BLaER1 treated with 17β-estradiol and CSF1 and Interleukin-3, amounts not matched to agents 10 nM and 100 nM (cell line): Measurements from ENCODE around the gene SYVN1.
"Not testable (repeated sequence)": the region's sequence is repeated elsewhere in the genome, so short reads cannot be mapped to it uniquely, and the experiment has no call there.

ENCODE experiments used
- H3K27ac ChIP-seq, 11 experiments: shearing (Covaris generic); formaldehyde crosslinking; 2 replicates each; pipeline ENCODE4 v1.8.1; 2022
- H3K27me3 ChIP-seq, 11 experiments: shearing (Covaris generic); formaldehyde crosslinking; 2 replicates each; pipeline ENCODE4 v1.8.1; 2022
- H3K36me3 ChIP-seq, 11 experiments: shearing (Covaris generic); formaldehyde crosslinking; 2 replicates each; pipeline ENCODE4 v1.8.1; 2022
- H3K4me1 ChIP-seq, 10 experiments: shearing (Covaris generic); formaldehyde crosslinking; 2 replicates each; pipeline ENCODE4 v1.8.1; 2022
- H3K4me2 ChIP-seq, 11 experiments: shearing (Covaris generic); formaldehyde crosslinking; 2 replicates each; pipeline ENCODE4 v1.8.1; 2022
- H3K4me3 ChIP-seq, 10 experiments: shearing (Covaris generic); formaldehyde crosslinking; 2 replicates each; pipeline ENCODE4 v1.8.1; 2022
- H3K9ac ChIP-seq, 11 experiments: shearing (Covaris generic); formaldehyde crosslinking; 2 replicates each; pipeline ENCODE4 v1.8.1; 2022
- H3K9me3 ChIP-seq, 11 experiments: shearing (Covaris generic); formaldehyde crosslinking; replicated peaks in 1 of 11; 2 replicates each; pipeline ENCODE4 v1.8.1; 2022
- H4K20me1 ChIP-seq, 11 experiments: shearing (Covaris generic); formaldehyde crosslinking; 2 replicates each; pipeline ENCODE4 v1.8.1; 2022
- Cebpa-rat ChIP-seq, 11 experiments: shearing (Covaris generic); IDR thresholded peaks; 2 replicates each; pipeline ENCODE4 v1.8.1; 2022

SYVN1 gene

GRCh38 chr11:65118891-65119669 lies 15.2 kb downstream of the SYVN1 start:
- Histone ChIP-seq H3K36me3 (peaks cover 34 to 61% (median 51%) of the 10 kb centered on the region in 11 experiments), H3K27ac (peak overlapping the region in 2 of 11 experiments; percentile 93 to 96; a peak in 3 of 22 replicates)

DNA sequence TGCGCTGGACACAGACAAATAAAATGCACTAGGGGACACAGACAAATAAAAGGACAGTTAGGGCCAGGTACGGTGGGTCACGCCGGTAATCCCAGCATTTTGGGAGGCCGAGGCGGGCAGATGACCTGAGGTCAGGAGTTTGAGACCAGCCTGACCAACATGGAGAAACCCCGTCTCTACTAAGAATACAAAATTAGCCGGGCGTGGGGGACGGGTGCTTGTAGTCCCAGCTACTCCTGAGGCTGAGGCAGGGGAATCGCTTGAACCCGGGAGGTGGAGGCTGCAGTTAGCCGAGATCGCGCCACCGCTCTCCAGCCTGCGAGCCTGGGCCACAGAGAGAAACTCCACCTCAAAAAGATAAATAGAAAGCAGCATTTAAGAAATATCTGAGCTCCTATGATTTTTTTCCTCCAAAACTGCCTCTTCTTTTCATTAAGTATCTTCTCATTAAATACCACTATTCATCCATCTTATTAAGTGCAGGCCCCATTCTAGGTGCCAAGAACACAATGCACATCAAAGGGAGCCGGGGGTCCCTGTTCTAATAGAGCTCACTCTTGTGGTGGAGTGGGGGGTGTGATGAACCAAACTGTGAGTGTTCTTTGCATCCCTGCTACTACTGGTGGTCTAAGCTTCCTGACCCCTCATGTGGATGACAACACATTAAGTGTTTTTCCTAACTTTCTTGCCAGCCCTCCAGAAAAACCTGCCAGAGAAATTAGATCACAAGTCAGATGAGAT lies 16.1 kb downstream of the SYVN1 start:
- Histone ChIP-seq H3K4me1 (peaks cover 56 to 81% (median 67%) of the 10 kb centered on the region in 10 experiments), H3K9me3 (no peaks in the 10 kb centered on the region), H3K4me2 (peak overlapping the region in 4 of 11 experiments; percentile 16 to 95 (median 60); a peak in 4 of 22 replicates), H3K27me3 (no peaks in the 10 kb centered on the region), H3K9ac (peak overlapping the region in 10 of 11 experiments; percentile 43 to 99 (median 94); a peak in 16 of 22 replicates), H3K27ac (no peak overlapping the region; a peak in 1 of 22 replicates), H3K36me3 (peaks cover 34 to 57% (median 49%) of the 10 kb centered on the region in 11 experiments), H3K4me3 (no peak overlapping the region), H4K20me1 (peaks cover 0 to 65% (median 38%) of the 10 kb centered on the region in 11 experiments; a peak in 16 of 22 replicates)
- TF ChIP-seq Cebpa-rat (IDR thresholded peaks at IDR 0.05): no peak

More at GRCh38 chr11:65118891-65119669, 15.2 kb downstream of the SYVN1 start:
- not testable (repeated sequence) for H3K27me3 ChIP-seq, H3K9me3 ChIP-seq, H3K4me3 ChIP-seq
- Histone ChIP-seq H3K4me2 (peak overlapping the region in 10 of 11 experiments; percentile 7 to 97 (median 94); a peak in 16 of 22 replicates), H3K9ac (peak overlapping the region; percentile 91 to 99 (median 94); a peak in 18 of 22 replicates), H4K20me1 (peaks cover 0 to 65% (median 38%) of the 10 kb centered on the region in 11 experiments; a peak in 16 of 22 replicates), H3K4me1 (peaks cover 55 to 81% (median 66%) of the 10 kb centered on the region in 10 experiments)
- 0 out of 22 replicates have a peak, but pooled peaks of 3 of the 11 experiments have one; percentile 9 to 23 (median 20) for TF ChIP-seq Cebpa-rat (IDR thresholded peaks at IDR 0.05)

GRCh38 chr11:65117206-65118096 lies 16.9 kb downstream of the SYVN1 start, which contains the start of gene ZNHIT2:
Gene ZNHIT2 (minus strand): TSS chr11:65117701. CDS start chr11:65117653, 48 bp downstream.
- H3K4me2 ChIP-seq: peak within 1 kb of the TSS; percentile 91 to 100 (median 98)
- TF ChIP-seq Cebpa-rat (IDR thresholded peaks at IDR 0.05): peak in 9 of 11 experiments; percentile 48 to 89 (median 72); a peak in 15 of 22 replicates
- H3K4me1 ChIP-seq: peaks cover 54 to 81% (median 67%) of the 10 kb centered on the region in 10 experiments
- no peaks in the 10 kb centered on the region for H3K9me3 ChIP-seq
- peak within 1 kb of the TSS; percentile 73 to 94 (median 87) for H3K4me3 ChIP-seq
- no peaks in the 10 kb centered on the region for H3K27me3 ChIP-seq
- peaks cover 34 to 57% (median 49%) of the 10 kb centered on the region in 11 experiments for H3K36me3 ChIP-seq
- peak within 1 kb of the TSS; percentile 74 to 90 (median 87) for H3K27ac ChIP-seq
- peak within 1 kb of the TSS; percentile 88 to 99 (median 93) for H3K9ac ChIP-seq
- H4K20me1 ChIP-seq: peaks cover 0 to 65% (median 38%) of the 10 kb centered on the region in 11 experiments; a peak in 16 of 22 replicates

DNA sequence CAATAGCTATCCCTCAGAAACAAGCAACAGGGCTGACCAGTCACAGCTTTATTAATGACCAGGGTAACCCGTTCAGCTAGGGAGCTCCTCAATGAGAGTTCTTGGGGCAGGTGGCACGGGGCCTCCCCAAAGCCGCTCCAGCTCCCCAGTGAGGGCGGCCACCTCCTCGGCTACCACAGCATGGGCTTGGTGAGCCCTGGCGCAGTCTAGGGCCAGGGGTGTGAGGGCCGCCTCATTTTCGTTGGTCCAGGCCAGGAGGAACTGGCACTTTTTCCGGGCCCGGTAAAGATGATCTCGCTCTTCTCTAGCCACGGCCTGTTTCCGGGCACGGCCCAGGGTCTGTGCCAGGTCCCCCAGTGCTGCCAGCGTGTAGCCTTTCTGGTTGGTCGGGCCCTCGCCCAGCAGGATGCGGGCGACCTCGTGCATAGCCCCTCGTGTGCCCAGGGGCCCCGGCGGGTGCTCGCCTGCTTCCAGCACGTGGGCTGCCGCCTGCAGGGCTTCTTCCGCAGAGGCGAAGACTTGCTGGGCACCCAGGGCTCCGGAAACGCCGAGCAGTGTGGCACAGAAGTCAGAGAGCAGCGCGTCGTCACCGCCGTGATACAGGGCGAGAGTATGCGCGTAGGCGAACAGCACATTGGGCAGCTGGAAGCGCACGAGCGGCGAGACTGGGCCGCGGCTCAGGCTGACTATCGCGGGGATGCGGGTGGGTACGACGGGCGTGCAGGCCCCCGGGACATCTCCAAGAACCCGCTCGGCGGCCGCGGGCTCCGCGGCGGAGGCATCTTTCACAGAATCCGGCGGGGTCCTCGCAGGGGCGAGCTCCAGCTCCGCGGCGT lies 17.7 kb downstream of the SYVN1 start:
- H3K4me2 ChIP-seq: peak overlapping the region; percentile 91 to 100 (median 98)

GRCh38 chr11:65115361-65116082 lies 18.8 kb downstream of the SYVN1 start:
- Histone ChIP-seq H4K20me1 (peaks cover 0 to 72% (median 51%) of the 10 kb centered on the region in 11 experiments; a peak in 20 of 22 replicates), H3K4me2 (peak overlapping the region; percentile 91 to 100 (median 98); a peak in 21 of 22 replicates), H3K36me3 (peaks cover 27 to 48% (median 41%) of the 10 kb centered on the region in 11 experiments), H3K27me3 (no peaks in the 10 kb centered on the region), H3K4me1 (peaks cover 57 to 91% (median 76%) of the 10 kb centered on the region in 10 experiments), H3K4me3 (peak overlapping the region in 4 of 10 experiments; percentile 82 to 88 (median 86); a peak in 4 of 20 replicates), H3K27ac (no peak overlapping the region), H3K9ac (peak overlapping the region in 10 of 11 experiments; percentile 87 to 92 (median 90); a peak in 16 of 22 replicates), H3K9me3 (no peaks in the 10 kb centered on the region)
- no peak for TF ChIP-seq Cebpa-rat (IDR thresholded peaks at IDR 0.05)

More for the DNA sequence above, 17.7 kb downstream of the SYVN1 start:
- H3K9ac ChIP-seq: peak overlapping the region; percentile 87 to 92 (median 90)
- H3K27ac ChIP-seq: peak overlapping the region; percentile 74 to 90 (median 87)
- H3K36me3 ChIP-seq: peaks cover 34 to 57% (median 49%) of the 10 kb centered on the region in 11 experiments
- no peaks in the 10 kb centered on the region for H3K9me3 ChIP-seq
- peaks cover 54 to 88% (median 73%) of the 10 kb centered on the region in 10 experiments for H3K4me1 ChIP-seq
- no peak for TF ChIP-seq Cebpa-rat (IDR thresholded peaks at IDR 0.05)
- H3K27me3 ChIP-seq: no peaks in the 10 kb centered on the region
- peak overlapping the region; percentile 73 to 94 (median 87) for H3K4me3 ChIP-seq
- peaks cover 0 to 73% (median 43%) of the 10 kb centered on the region in 11 experiments; a peak in 17 of 22 replicates for H4K20me1 ChIP-seq

GRCh38 chr11:65114538-65115171 lies 19.7 kb downstream of the SYVN1 start:
- peak overlapping the region in 3 of 11 experiments; percentile 22 to 82 (median 78); a peak in 1 of 22 replicates for H3K9ac ChIP-seq
- H3K36me3 ChIP-seq: peaks cover 21 to 43% (median 37%) of the 10 kb centered on the region in 11 experiments
- no peak overlapping the region for H3K4me3 ChIP-seq

More at GRCh38 chr11:65114538-65115171, 19.7 kb downstream of the SYVN1 start:
- Histone ChIP-seq H4K20me1 (peaks cover 0 to 71% (median 51%) of the 10 kb centered on the region in 11 experiments; a peak in 20 of 22 replicates), H3K9me3 (no peaks in the 10 kb centered on the region), H3K4me1 (peaks cover 50 to 90% (median 73%) of the 10 kb centered on the region in 10 experiments), H3K4me2 (0 out of 22 replicates have a peak overlapping the region, but pooled peaks of 2 of the 11 experiments have one; percentile 97 to 100), H3K27me3 (no peaks in the 10 kb centered on the region), H3K27ac (no peak overlapping the region)
- no peak for TF ChIP-seq Cebpa-rat (IDR thresholded peaks at IDR 0.05)
